ENCODE results near the gene ARHGEF9.

ARHGEF9 gene

GRCh38 chrX:63782515-63782914, 2.5 kb downstream of the ARHGEF9 start:
- Histone ChIP-seq H3K4me3 (ENCODE audit: insufficient read depth, low read depth, low read length) (no peak overlapping the region), H3K36me3 (ENCODE audit: control insufficient read depth, insufficient read depth, low read length) (no peaks in the 10 kb centered on the region), H3K27ac (ENCODE audit: insufficient read depth, low read depth, low read length, poor library complexity, severe bottlenecking) (no peak overlapping the region), H3K4me1 (ENCODE audit: control insufficient read depth, insufficient read depth, low read length) (no peaks in the 10 kb centered on the region), H3K9me3 (ENCODE audit: control insufficient read depth, low read length) (no peaks in the 10 kb centered on the region), H3K27me3 (ENCODE audit: control insufficient read depth, insufficient read depth, low read length, poor library complexity, severe bottlenecking) (no peaks in the 10 kb centered on the region)
- WGBS, 2 experiments = 95 to 97% methylated on average over 5 of the region's 6 CpGs

DNA sequence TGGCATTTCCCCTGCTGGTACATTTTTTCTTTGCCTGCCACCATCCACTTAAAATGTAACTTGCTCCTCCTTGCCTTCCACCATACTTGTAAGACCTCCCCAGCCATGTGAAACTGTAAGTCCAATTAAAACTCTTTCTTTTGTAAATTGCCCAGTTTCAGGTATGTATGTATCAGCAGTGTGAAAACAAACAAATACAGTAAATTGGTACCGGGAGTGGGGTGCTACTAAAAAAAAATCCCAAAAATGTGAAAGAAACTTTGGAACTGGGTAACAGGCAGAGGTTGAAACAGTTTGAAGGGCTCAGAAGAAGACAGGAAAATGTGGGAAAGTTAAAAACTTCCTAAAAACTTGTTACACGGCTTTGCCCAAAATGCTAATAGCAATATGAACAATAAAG, 16.3 kb downstream of the ARHGEF9 start:
- Histone ChIP-seq H3K4me1 (ENCODE audit: control insufficient read depth, insufficient read depth, low read length) (no peaks in the 10 kb centered on the region), H3K27ac (ENCODE audit: insufficient read depth, low read depth, low read length, poor library complexity, severe bottlenecking) (no peak overlapping the region), H3K9me3 (ENCODE audit: control insufficient read depth, low read length) (no peaks in the 10 kb centered on the region), H3K27me3 (ENCODE audit: control insufficient read depth, insufficient read depth, low read length, poor library complexity, severe bottlenecking) (no peaks in the 10 kb centered on the region), H3K4me3 (ENCODE audit: insufficient read depth, low read depth, low read length) (no peak overlapping the region), H3K36me3 (ENCODE audit: control insufficient read depth, insufficient read depth, low read length) (no peaks in the 10 kb centered on the region)
- WGBS, 2 experiments = 86 to 95% methylated on average over 2 of the region's 2 CpGs

DNA sequence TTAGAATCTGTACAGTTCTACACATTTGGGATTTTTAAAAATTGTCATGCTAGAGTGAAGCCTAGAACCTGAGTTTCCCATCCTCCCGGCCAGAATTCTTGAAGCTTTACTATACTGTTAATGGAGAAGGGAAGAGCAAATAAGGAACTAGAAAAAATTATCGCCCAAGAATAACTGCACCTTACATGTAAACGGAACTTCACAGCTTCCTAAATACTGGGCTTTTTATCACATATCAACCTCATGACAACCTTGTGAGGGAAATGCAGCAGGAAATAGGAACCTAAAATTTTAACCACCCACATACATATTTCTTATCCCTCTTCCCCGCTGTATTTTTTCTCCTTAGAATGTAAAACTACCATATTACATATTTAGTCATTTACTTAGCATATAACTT, 19.3 kb downstream of the ARHGEF9 start:
- Histone ChIP-seq H3K27me3 (ENCODE audit: control insufficient read depth, insufficient read depth, low read length, poor library complexity, severe bottlenecking) (no peaks in the 10 kb centered on the region), H3K9me3 (ENCODE audit: control insufficient read depth, low read length) (no peaks in the 10 kb centered on the region), H3K27ac (ENCODE audit: insufficient read depth, low read depth, low read length, poor library complexity, severe bottlenecking) (no peak overlapping the region), H3K36me3 (ENCODE audit: control insufficient read depth, insufficient read depth, low read length) (no peaks in the 10 kb centered on the region), H3K4me3 (ENCODE audit: insufficient read depth, low read depth, low read length) (no peak overlapping the region), H3K4me1 (ENCODE audit: control insufficient read depth, insufficient read depth, low read length) (no peaks in the 10 kb centered on the region)
- WGBS, 2 experiments = 96 to 100% methylated on average over 1 to 4 of the region's 4 CpGs

DNA sequence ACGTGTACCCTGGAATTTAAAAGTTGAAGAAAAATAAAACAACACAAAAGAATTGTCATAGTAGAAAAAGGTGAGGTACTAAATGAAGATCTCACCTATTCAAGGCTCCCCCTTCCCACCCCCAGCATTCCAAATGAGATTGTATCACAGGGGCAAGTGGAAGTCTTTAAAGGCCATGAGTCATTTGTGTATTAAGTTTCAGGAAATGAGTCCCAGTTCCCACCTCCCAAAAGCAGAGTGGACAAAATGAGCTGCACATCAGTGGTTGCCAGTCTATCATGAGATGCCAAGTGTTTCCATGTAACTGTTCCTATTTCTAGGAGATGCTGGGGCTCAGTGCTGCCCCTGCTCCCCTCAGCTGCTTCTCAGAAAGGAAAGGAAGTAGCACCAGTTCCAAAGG, 20.1 kb downstream of the ARHGEF9 start:
- Histone ChIP-seq H3K27ac (ENCODE audit: insufficient read depth, low read depth, low read length, poor library complexity, severe bottlenecking) (no peak overlapping the region), H3K4me1 (ENCODE audit: control insufficient read depth, insufficient read depth, low read length) (no peaks in the 10 kb centered on the region), H3K9me3 (ENCODE audit: control insufficient read depth, low read length) (no peaks in the 10 kb centered on the region), H3K4me3 (ENCODE audit: insufficient read depth, low read depth, low read length) (no peak overlapping the region), H3K36me3 (ENCODE audit: control insufficient read depth, insufficient read depth, low read length) (no peaks in the 10 kb centered on the region), H3K27me3 (ENCODE audit: control insufficient read depth, insufficient read depth, low read length, poor library complexity, severe bottlenecking) (no peaks in the 10 kb centered on the region)
- no CpG with 5 or more reads among the region's 1 CpG for WGBS, 2 experiments

- no peaks in the 10 kb centered on the region for H3K27me3 ChIP-seq (ENCODE audit: control insufficient read depth, insufficient read depth, low read length, poor library complexity, severe bottlenecking)
- H3K4me3 ChIP-seq (ENCODE audit: insufficient read depth, low read depth, low read length) = no peak overlapping the region
- WGBS, 2 experiments = 91 to 100% methylated on average over 1 of the region's 1 CpG
- no peak overlapping the region for H3K27ac ChIP-seq (ENCODE audit: insufficient read depth, low read depth, low read length, poor library complexity, severe bottlenecking)
- H3K9me3 ChIP-seq (ENCODE audit: control insufficient read depth, low read length) = no peaks in the 10 kb centered on the region
- H3K4me1 ChIP-seq (ENCODE audit: control insufficient read depth, insufficient read depth, low read length) = no peaks in the 10 kb centered on the region
- no peaks in the 10 kb centered on the region for H3K36me3 ChIP-seq (ENCODE audit: control insufficient read depth, insufficient read depth, low read length)
These were observed 23.4 kb downstream of the ARHGEF9 start for GRCh38 chrX:63761639-63762038.

- Histone ChIP-seq H3K27ac (ENCODE audit: insufficient read depth, low read depth, low read length, poor library complexity, severe bottlenecking) (no peak overlapping the region), H3K36me3 (ENCODE audit: control insufficient read depth, insufficient read depth, low read length) (no peaks in the 10 kb centered on the region), H3K4me3 (ENCODE audit: insufficient read depth, low read depth, low read length) (no peak overlapping the region), H3K27me3 (ENCODE audit: control insufficient read depth, insufficient read depth, low read length, poor library complexity, severe bottlenecking) (no peaks in the 10 kb centered on the region), H3K4me1 (ENCODE audit: control insufficient read depth, insufficient read depth, low read length) (peaks cover 3% of the 10 kb centered on the region), H3K9me3 (ENCODE audit: control insufficient read depth, low read length) (no peaks in the 10 kb centered on the region)
- 91 to 96% methylated on average over 2 of the region's 2 CpGs for WGBS, 2 experiments
These were observed 27.0 kb downstream of the ARHGEF9 start for GRCh38 chrX:63758011-63758410.

DNA sequence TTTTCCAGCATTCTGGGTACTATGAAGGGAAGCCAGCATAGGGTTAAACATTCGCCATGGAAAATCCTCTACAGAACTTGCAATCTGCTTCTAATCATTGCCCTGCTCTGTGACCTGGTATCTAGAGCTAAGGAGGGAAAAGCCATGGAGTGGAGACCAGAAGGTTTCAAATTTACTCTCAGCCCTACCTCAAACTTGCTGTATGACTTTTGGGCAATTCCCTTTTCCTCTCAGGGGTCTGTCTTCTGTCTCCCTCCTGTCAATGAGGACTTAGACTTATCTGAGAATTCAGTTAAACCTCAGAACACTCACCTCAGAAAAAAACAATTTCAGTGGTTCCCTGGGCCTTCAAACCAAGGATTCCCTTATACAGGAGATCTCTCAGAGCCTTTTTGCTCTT, 29.1 kb downstream of the ARHGEF9 start:
- Histone ChIP-seq H3K4me3 (ENCODE audit: insufficient read depth, low read depth, low read length) (no peak overlapping the region), H3K4me1 (ENCODE audit: control insufficient read depth, insufficient read depth, low read length) (peaks cover 3% of the 10 kb centered on the region), H3K36me3 (ENCODE audit: control insufficient read depth, insufficient read depth, low read length) (no peaks in the 10 kb centered on the region), H3K27me3 (ENCODE audit: control insufficient read depth, insufficient read depth, low read length, poor library complexity, severe bottlenecking) (no peaks in the 10 kb centered on the region), H3K9me3 (ENCODE audit: control insufficient read depth, low read length) (no peaks in the 10 kb centered on the region), H3K27ac (ENCODE audit: insufficient read depth, low read depth, low read length, poor library complexity, severe bottlenecking) (peak overlapping the region; percentile 67)
- 82% methylated on average over 1 of the region's 1 CpG; no CpG with 5 or more reads in 1 of the 2 experiments for WGBS, 2 experiments

DNA sequence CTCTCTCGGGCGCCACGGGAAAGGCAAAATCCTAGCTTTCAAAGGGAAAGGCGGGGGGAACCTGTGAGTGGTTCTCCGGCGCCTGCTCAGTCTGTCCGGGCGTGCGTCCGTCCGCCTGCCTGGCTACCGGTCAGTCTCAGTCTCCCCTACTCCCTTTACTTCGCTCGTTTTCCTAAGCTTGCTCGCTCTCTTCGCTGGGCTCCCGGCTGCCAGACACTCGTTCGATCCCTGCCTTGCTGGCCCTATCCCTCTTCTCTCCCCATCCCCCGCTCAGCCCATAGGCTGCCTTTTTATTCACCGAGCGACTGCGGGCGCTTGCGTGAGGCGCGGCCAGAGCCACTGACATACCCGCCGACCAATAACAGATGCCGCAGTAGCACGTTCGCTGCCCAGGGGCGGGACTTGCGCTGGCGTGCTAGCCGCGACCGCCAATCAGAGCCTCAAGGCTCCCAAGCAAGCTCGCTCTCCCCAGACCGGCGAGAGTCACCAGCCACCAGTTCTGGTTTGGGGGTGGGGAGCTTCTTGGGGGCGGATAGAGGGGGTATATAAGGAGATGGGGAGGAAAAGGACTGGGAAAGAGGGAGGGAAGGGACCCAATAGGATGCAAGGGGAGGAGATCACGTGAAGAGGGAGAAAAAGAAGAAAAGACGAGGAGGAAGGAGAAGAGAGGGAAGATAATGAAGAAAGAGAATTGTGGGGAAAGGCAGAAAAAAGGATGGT, 30.0 kb downstream of the ARHGEF9 start:
- Histone ChIP-seq H3K4me1 (ENCODE audit: control insufficient read depth, insufficient read depth, low read length) (peaks cover 3% of the 10 kb centered on the region), H3K4me3 (ENCODE audit: insufficient read depth, low read depth, low read length) (peak overlapping the region; percentile 63), H3K27me3 (ENCODE audit: control insufficient read depth, insufficient read depth, low read length, poor library complexity, severe bottlenecking) (no peaks in the 10 kb centered on the region), H3K9me3 (ENCODE audit: control insufficient read depth, low read length) (no peaks in the 10 kb centered on the region), H3K27ac (ENCODE audit: insufficient read depth, low read depth, low read length, poor library complexity, severe bottlenecking) (peak overlapping the region; percentile 87), H3K36me3 (ENCODE audit: control insufficient read depth, insufficient read depth, low read length) (no peaks in the 10 kb centered on the region)
- WGBS, 2 experiments = 0 to 1% methylated on average over 44 of the region's 44 CpGs

DNA sequence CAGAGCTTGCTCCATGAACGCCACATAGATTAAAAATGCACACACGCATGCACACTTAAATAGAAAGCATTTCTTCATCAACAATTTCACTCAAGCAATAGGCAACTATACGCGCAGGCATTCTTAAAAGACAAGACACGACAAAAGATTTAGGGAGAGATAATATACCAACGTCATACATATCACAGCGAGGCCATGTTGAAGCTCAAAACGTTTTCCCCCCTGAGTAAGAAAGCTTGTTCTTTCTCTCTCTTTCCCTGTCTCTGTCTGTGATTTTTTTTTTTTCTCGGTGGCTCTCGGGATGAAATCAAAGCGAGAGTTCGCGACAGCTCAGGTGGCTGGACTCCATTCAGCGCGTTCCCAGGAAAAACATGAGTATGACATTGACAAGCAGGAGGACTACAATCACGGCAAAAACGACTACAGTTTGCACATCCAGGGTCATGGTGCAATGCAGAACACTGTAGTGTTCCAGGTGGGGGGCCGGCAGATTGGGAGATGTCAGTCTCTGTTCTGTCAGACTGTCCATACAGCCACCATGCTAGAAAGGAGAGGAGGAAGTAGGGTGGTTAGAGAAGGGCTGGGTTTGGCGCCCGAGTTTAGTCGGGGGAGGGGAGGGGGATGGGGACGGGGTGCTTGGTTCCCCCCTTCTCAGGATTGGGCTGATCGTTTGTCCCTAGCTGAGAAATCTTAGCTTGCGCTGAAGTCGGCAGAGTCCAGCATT, 30.7 kb downstream of the ARHGEF9 start:
- Histone ChIP-seq H3K27me3 (ENCODE audit: control insufficient read depth, insufficient read depth, low read length, poor library complexity, severe bottlenecking) (no peaks in the 10 kb centered on the region), H3K27ac (ENCODE audit: insufficient read depth, low read depth, low read length, poor library complexity, severe bottlenecking) (peak overlapping the region; percentile 87), H3K9me3 (ENCODE audit: control insufficient read depth, low read length) (no peaks in the 10 kb centered on the region), H3K4me3 (ENCODE audit: insufficient read depth, low read depth, low read length) (peak overlapping the region; percentile 63), H3K4me1 (ENCODE audit: control insufficient read depth, insufficient read depth, low read length) (peaks cover 3% of the 10 kb centered on the region), H3K36me3 (ENCODE audit: control insufficient read depth, insufficient read depth, low read length) (no peaks in the 10 kb centered on the region)
- 4 to 7% methylated on average over 24 to 25 of the region's 25 CpGs for WGBS, 2 experiments

DNA sequence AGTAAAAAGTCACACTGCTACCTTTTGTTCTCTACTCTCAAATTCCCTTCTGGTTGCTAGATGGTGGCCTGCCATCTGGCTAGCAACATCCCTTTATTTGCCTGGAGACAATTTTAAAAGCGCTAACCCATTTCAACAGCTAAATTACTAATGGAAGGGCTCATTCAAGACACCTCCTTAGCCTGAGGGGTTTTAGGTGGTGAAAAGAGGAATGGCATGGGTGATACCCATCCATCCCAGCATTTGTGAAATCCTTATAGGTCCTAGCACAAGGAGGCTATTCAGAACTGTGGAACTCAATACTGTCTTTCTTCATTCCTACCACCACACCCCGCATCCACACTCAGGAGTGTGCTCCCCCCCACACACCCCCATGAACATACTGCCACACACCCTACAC, 33.5 kb downstream of the ARHGEF9 start:
- H3K27ac ChIP-seq (ENCODE audit: insufficient read depth, low read depth, low read length, poor library complexity, severe bottlenecking) = peak overlapping the region; percentile 91
- WGBS, 2 experiments = 61 to 64% methylated on average over 1 to 2 of the region's 2 CpGs
- no peaks in the 10 kb centered on the region for H3K27me3 ChIP-seq (ENCODE audit: control insufficient read depth, insufficient read depth, low read length, poor library complexity, severe bottlenecking)
- H3K4me3 ChIP-seq (ENCODE audit: insufficient read depth, low read depth, low read length) = peak overlapping the region; percentile 29
- H3K9me3 ChIP-seq (ENCODE audit: control insufficient read depth, low read length) = no peaks in the 10 kb centered on the region
- H3K36me3 ChIP-seq (ENCODE audit: control insufficient read depth, insufficient read depth, low read length) = no peaks in the 10 kb centered on the region
- peaks cover 10% of the 10 kb centered on the region for H3K4me1 ChIP-seq (ENCODE audit: control insufficient read depth, insufficient read depth, low read length)

All from ectodermal cell (in vitro differentiated cells).